Natural killer cell (primary cell): Measurements from ENCODE around the gene ACSBG1. TPM values are rescaled to one million over a fixed set of nuclear protein-coding genes. Genes with fewer than 3 reads are reported as not detected.
A peak's percentile ranks its signal among the peaks of the same experiment; 100 is the strongest.
"Not testable (repeated sequence)": the region's sequence is repeated elsewhere in the genome, so short reads cannot be mapped to it uniquely, and the experiment has no call there.

ENCODE experiments used
- ATAC-seq, 3 donors: fragments of 150-1000 bp in 2 of 3; fragments of 200-7000 bp in 1 of 3; cut with Tn5 transposase; 1 replicate in 1 of 3; 2 replicates in 2 of 3; pipeline ENCODE4 v1.10.0; 2021; ENCODE audit warnings: mild to moderate bottlenecking in 2 of 3, moderate library complexity in 2 of 3
- DNase-seq, 2 donors: peaks; one replicate each; pipeline versions ENCODE4 v3.0.0 to v3.0.0-alpha.2; 2013 to 2021; ENCODE audit warnings: mixed read lengths in 1 of 2
- H3K27ac ChIP-seq: one replicate; pipeline ENCODE4 v1.5.1; 2013; ENCODE audit warnings: mild to moderate bottlenecking, low read length
- H3K27me3 ChIP-seq: one replicate; pipeline ENCODE4 v1.6.1; 2013; ENCODE audit warnings: low read length; ENCODE audit not compliant: control insufficient read depth, insufficient read depth
- H3K36me3 ChIP-seq: one replicate; pipeline ENCODE4 v1.6.1; 2013; ENCODE audit warnings: low read length; ENCODE audit not compliant: control insufficient read depth, insufficient read depth
- H3K4me1 ChIP-seq: one replicate; pipeline ENCODE4 v1.6.1; 2013; ENCODE audit warnings: low read length; ENCODE audit not compliant: control insufficient read depth, insufficient read depth
- H3K4me3 ChIP-seq: one replicate; pipeline ENCODE4 v1.5.1; 2013; ENCODE audit warnings: low read length
- H3K9me3 ChIP-seq: one replicate; pipeline ENCODE4 v1.6.1; 2013; ENCODE audit warnings: low read length; ENCODE audit not compliant: control insufficient read depth, insufficient read depth
- H3K27ac Mint-ChIP-seq, 2 donors: one replicate each; pipeline ENCODE4 v1.8.0; 2022; ENCODE audit warnings: mild to moderate bottlenecking in 2 of 2, mixed read lengths in 2 of 2, moderate library complexity in 1 of 2
- H3K27me3 Mint-ChIP-seq, 2 donors: one replicate each; pipeline ENCODE4 v1.8.0; 2022; ENCODE audit warnings: low read depth in 2 of 2, mixed read lengths in 2 of 2
- H3K36me3 Mint-ChIP-seq: one replicate; pipeline ENCODE4 v1.8.0; 2022; ENCODE audit warnings: mixed read lengths
- H3K4me1 Mint-ChIP-seq, 2 donors: one replicate each; pipeline ENCODE4 v1.8.0; 2022; ENCODE audit warnings: mixed read lengths in 2 of 2
- H3K4me3 Mint-ChIP-seq: one replicate; pipeline ENCODE4 v1.8.0; 2022; ENCODE audit warnings: mild to moderate bottlenecking, moderate library complexity, mixed read lengths
- H3K9me3 Mint-ChIP-seq, 2 donors: one replicate each; pipeline ENCODE4 v1.8.0; 2022; ENCODE audit warnings: mixed read lengths in 2 of 2
- CTCF ChIP-seq: fragments of 200-600 bp; IDR thresholded peaks from one replicate; pipeline ENCODE4 v1.8.0; 2022; ENCODE audit warnings: antibody characterized with exemption
- WGBS: methylation state at CpG from one replicate; pipeline ENCODE4 v1.1.7; 2013; ENCODE audit warnings: missing lambda C conversion rate; ENCODE audit not compliant: insufficient coverage; 5-methylcytosine and 5-hydroxymethylcytosine counted together
- intact Hi-C: fragments of 100-400 bp; cut with micrococcal nuclease; formaldehyde crosslinking; loops from one replicate; pipeline ENCODE4 v1.14.2; 2022
- total RNA-seq, 4 donors: library from RNA; stranded (reverse); fragments of 120-200 nt in 1 of 4; gene quantifications; one replicate each; pipeline versions ENCODE4 v1.2.3 to v1.2.4, GENCODE V29; 2013 to 2022

Gene ACSBG1
- total RNA-seq, 3 donors from 2014 or later (not counting 1 experiment from before 2014, with no cell fraction given), result 0.07 TPM; not detected in 2

GRCh38 chr15:78157203-78157602 lies 77.2 kb downstream of the ACSBG1 start:
- 69% methylated on average over 2 of the region's 2 CpGs for WGBS
- TF ChIP-seq CTCF, result no peak
- no peak overlapping the region for H3K27ac ChIP-seq
- Mint-ChIP-seq H3K9me3 (no peaks in the 10 kb centered on the region), H3K27ac (no peak overlapping the region), H3K4me3 (no peak overlapping the region), H3K4me1 (peaks cover 0 to 5% of the 10 kb centered on the region in 2 donors), H3K27me3 (no peaks in the 10 kb centered on the region), H3K36me3 (peaks cover 9% of the 10 kb centered on the region)
- H3K27me3 ChIP-seq, result no peaks in the 10 kb centered on the region
- H3K9me3 ChIP-seq, result no peaks in the 10 kb centered on the region
- no peaks in the 10 kb centered on the region for H3K4me1 ChIP-seq
- ATAC-seq, result no peak
- DNase-seq, result no peak
- no peak overlapping the region for H3K4me3 ChIP-seq
- peaks cover 30% of the 10 kb centered on the region for H3K36me3 ChIP-seq
- intact Hi-C loops, result no loop called here

GRCh38 chr15:78156653-78157052 lies 77.7 kb downstream of the ACSBG1 start:
- Histone ChIP-seq H3K27ac (no peak overlapping the region), H3K27me3 (no peaks in the 10 kb centered on the region), H3K4me3 (no peak overlapping the region), H3K36me3 (peaks cover 26% of the 10 kb centered on the region), H3K4me1 (no peaks in the 10 kb centered on the region), H3K9me3 (no peaks in the 10 kb centered on the region)
- intact Hi-C loops, result no loop called here
- peaks cover 9% of the 10 kb centered on the region for H3K36me3 Mint-ChIP-seq
- TF ChIP-seq CTCF, result no peak
- no peaks in the 10 kb centered on the region for H3K9me3 Mint-ChIP-seq
- DNase-seq, result no peak
- H3K4me1 Mint-ChIP-seq, result peaks cover 0 to 5% of the 10 kb centered on the region in 2 donors
- H3K27ac Mint-ChIP-seq, result no peak overlapping the region
- WGBS, result 100% methylated on average over 1 of the region's 1 CpG
- no peak for ATAC-seq
- no peak overlapping the region for H3K4me3 Mint-ChIP-seq
- H3K27me3 Mint-ChIP-seq, result no peaks in the 10 kb centered on the region

- Histone ChIP-seq H3K36me3 (peaks cover 19% of the 10 kb centered on the region), H3K9me3 (no peaks in the 10 kb centered on the region), H3K27me3 (no peaks in the 10 kb centered on the region), H3K4me3 (no peak overlapping the region), H3K27ac (no peak overlapping the region), H3K4me1 (no peaks in the 10 kb centered on the region)
- 90% methylated on average over 1 of the region's 4 CpGs for WGBS
- no peak overlapping the region for H3K4me3 Mint-ChIP-seq
- ATAC-seq (no peak), DNase-seq (no peak)
- peaks cover 0 to 11% of the 10 kb centered on the region in 2 donors for H3K4me1 Mint-ChIP-seq
- no peak for TF ChIP-seq CTCF
- no peaks in the 10 kb centered on the region for H3K9me3 Mint-ChIP-seq
- intact Hi-C loops, result no loop called here
- H3K27me3 Mint-ChIP-seq, result no peaks in the 10 kb centered on the region
- peaks cover 9% of the 10 kb centered on the region for H3K36me3 Mint-ChIP-seq
- H3K27ac Mint-ChIP-seq, result no peak overlapping the region
Measured at GRCh38 chr15:78155355-78155939, 78.9 kb downstream of the ACSBG1 start.

- Mint-ChIP-seq H3K27me3 (no peaks in the 10 kb centered on the region), H3K4me3 (no peak overlapping the region), H3K4me1 (peaks cover 5 to 16% of the 10 kb centered on the region in 2 donors), H3K27ac (no peak overlapping the region), H3K36me3 (peaks cover 9% of the 10 kb centered on the region), H3K9me3 (no peaks in the 10 kb centered on the region)
- Histone ChIP-seq H3K9me3 (no peaks in the 10 kb centered on the region), H3K27ac (no peak overlapping the region), H3K4me1 (peaks cover 3% of the 10 kb centered on the region), H3K4me3 (no peak overlapping the region), H3K27me3 (no peaks in the 10 kb centered on the region), H3K36me3 (peaks cover 15% of the 10 kb centered on the region)
- no peak for ATAC-seq
- intact Hi-C loops, result no loop called here
- no peak for TF ChIP-seq CTCF
- 86% methylated on average over 1 of the region's 3 CpGs for WGBS
- no peak for DNase-seq
Measured at GRCh38 chr15:78154955-78155354, 79.4 kb downstream of the ACSBG1 start.

- Mint-ChIP-seq H3K4me1 (peaks cover 22 to 33% of the 10 kb centered on the region in 2 donors), H3K4me3 (peak overlapping the region; percentile 90)
- H3K36me3 Mint-ChIP-seq, H3K9me3 Mint-ChIP-seq, DNase-seq, H3K4me3 ChIP-seq, H3K36me3 ChIP-seq, ATAC-seq, H3K9me3 ChIP-seq, H3K27me3 Mint-ChIP-seq, intact Hi-C loops, H3K27me3 ChIP-seq, H3K27ac ChIP-seq, H3K27ac Mint-ChIP-seq: not testable (repeated sequence)
- peaks cover 17% of the 10 kb centered on the region for H3K4me1 ChIP-seq
- 93% methylated on average over 8 of the region's 8 CpGs for WGBS
Measured at GRCh38 chr15:78151075-78151474, 83.3 kb downstream of the ACSBG1 start.
